H1 (cell line): ENCODE measurements around the gene CDC42BPB. TPM values are rescaled to one million over a fixed set of nuclear protein-coding genes. Genes with fewer than 3 reads are reported as not detected.

Experiments
- CTCF ChIA-PET: fragments of 300-600 bp; sonication (Branson Sonifier 250); formaldehyde crosslinking; loops from one replicate; lab custom pipeline; 2021; ENCODE audit not compliant: partially characterized antibody; lab: Charles Lee
- POLR2A ChIA-PET: fragments of 300-600 bp; sonication (Branson Sonifier 250); formaldehyde crosslinking; loops from one replicate; lab custom pipeline; 2021; ENCODE audit warnings: inconsistent platforms; ENCODE audit not compliant: partially characterized antibody; lab: Charles Lee
- DNase-seq, 2 experiments: peaks; one replicate each; pipeline versions ENCODE4 v3.0.0 to v3.0.0-alpha.2; 2010 to 2022; ENCODE audit warnings: low spot score in 2 of 2, low read depth in 1 of 2, mixed read lengths in 1 of 2
- FAIRE-seq: peaks from 2 replicates; lab custom pipeline; 2011; peaks lifted over from hg19 to GRCh38; lab: Jason Lieb, UNC
- H2AFZ ChIP-seq: 2 replicates; pipeline ENCODE4 v1.8.1; 2012; ENCODE audit warnings: low read length, inconsistent platforms
- H2AK5ac ChIP-seq: 2 replicates; pipeline ENCODE4 v1.6.1; 2013; ENCODE audit warnings: low read depth, low read length
- H2BK120ac ChIP-seq: replicated peaks from 2 replicates; pipeline ENCODE3; 2013; ENCODE audit warnings: low read depth, low read length, inconsistent platforms
- H2BK12ac ChIP-seq: 2 replicates; pipeline ENCODE4 v1.6.1; 2013; ENCODE audit warnings: low read depth, low read length
- H2BK15ac ChIP-seq: 2 replicates; pipeline ENCODE4 v1.6.1; 2013; ENCODE audit warnings: low read length
- H2BK20ac ChIP-seq: 2 replicates; pipeline ENCODE4 v1.6.1; 2013; ENCODE audit warnings: low read length
- H2BK5ac ChIP-seq: 2 replicates; pipeline ENCODE4 v1.6.1; 2013; ENCODE audit warnings: low read depth, low read length
- H3K14ac ChIP-seq: 2 replicates; pipeline ENCODE4 v1.6.1; 2013; ENCODE audit warnings: inconsistent platforms; ENCODE audit not compliant: insufficient read length
- H3K18ac ChIP-seq: 2 replicates; pipeline ENCODE4 v1.6.1; 2013; ENCODE audit warnings: low read length; ENCODE audit errors: extremely low read depth
- H3K23ac ChIP-seq: 2 replicates; pipeline ENCODE4 v1.6.1; 2013; ENCODE audit warnings: inconsistent platforms; ENCODE audit not compliant: insufficient read length
- H3K23me2 ChIP-seq: 2 replicates; pipeline ENCODE4 v1.6.1; 2013; ENCODE audit warnings: low read depth, low read length
- H3K27ac ChIP-seq: 2 replicates; pipeline ENCODE4 v1.6.1; 2011; ENCODE audit warnings: low read depth, low read length, inconsistent platforms
- H3K27me3 ChIP-seq, 4 experiments: replicated peaks in 1 of 4; 1 replicate in 1 of 4; 2 replicates in 3 of 4; pipeline versions ENCODE4 v1.6.1 to v1.8.1; 2011 to 2013; ENCODE audit warnings: low read length in 3 of 4, mild to moderate bottlenecking in 3 of 4, inconsistent platforms in 2 of 4, mixed read lengths in 2 of 4, moderate library complexity in 1 of 4; ENCODE audit not compliant: control insufficient read depth in 3 of 4, insufficient read depth in 3 of 4; ENCODE audit errors: extremely low read depth in 1 of 4
- H3K36me3 ChIP-seq, 4 experiments: 2 replicates each; pipeline versions ENCODE4 v1.6.1 to v1.8.1; 2011 to 2013; ENCODE audit warnings: mild to moderate bottlenecking in 4 of 4, low read length in 3 of 4, moderate library complexity in 2 of 4, control low read depth in 1 of 4, inconsistent platforms in 1 of 4; ENCODE audit not compliant: insufficient read depth in 4 of 4, control insufficient read depth in 2 of 4
- H3K4ac ChIP-seq: replicated peaks from 2 replicates; pipeline ENCODE3; 2013; ENCODE audit warnings: low read length, low read depth, mixed read lengths, inconsistent platforms; ENCODE audit not compliant: insufficient read length
- H3K4me1 ChIP-seq, 4 experiments: replicated peaks in 1 of 4; 1 replicate in 1 of 4; 2 replicates in 3 of 4; pipeline versions ENCODE4 v1.6.1 to v1.8.1; 2011 to 2013; ENCODE audit warnings: low read length in 3 of 4, inconsistent platforms in 2 of 4, mixed read lengths in 1 of 4; ENCODE audit not compliant: insufficient read depth in 4 of 4, control insufficient read depth in 3 of 4
- H3K4me2 ChIP-seq, 2 experiments: 2 replicates each; pipeline versions ENCODE4 v1.6.1 to v1.8.1; 2011 to 2013; ENCODE audit warnings: low read depth in 2 of 2, low read length in 2 of 2, control low read depth in 1 of 2, inconsistent platforms in 1 of 2, mild to moderate bottlenecking in 1 of 2; ENCODE audit not compliant: insufficient read depth in 1 of 2
- H3K4me3 ChIP-seq, 4 experiments: fragments of 200-600, 300-600 bp in 1 of 4; sonication (generic), shearing (Covaris generic), sonication (Bioruptor Twin) in 1 of 4; 2 replicates each; pipeline versions ENCODE4 v1.5.1 to v1.8.1; 2011 to 2016; ENCODE audit warnings: low read length in 4 of 4, low read depth in 3 of 4, control low read depth in 2 of 4, inconsistent platforms in 2 of 4, mild to moderate bottlenecking in 2 of 4, mixed read lengths in 1 of 4, moderate library complexity in 1 of 4; ENCODE audit not compliant: insufficient read depth in 2 of 4; ENCODE audit errors: extremely low read depth in 1 of 4
- H3K56ac ChIP-seq: replicated peaks from 2 replicates; pipeline ENCODE3; 2013; ENCODE audit warnings: low read depth, mild to moderate bottlenecking, mixed read lengths, low read length, inconsistent platforms; ENCODE audit not compliant: insufficient read length
- H3K79me1 ChIP-seq: 2 replicates; pipeline ENCODE4 v1.6.1; 2013; ENCODE audit warnings: low read depth, low read length, control low read depth
- H3K79me2 ChIP-seq, 2 experiments: 2 replicates each; pipeline versions ENCODE4 v1.6.1 to v1.8.1; 2012 to 2013; ENCODE audit warnings: low read length in 2 of 2, mild to moderate bottlenecking in 2 of 2, inconsistent platforms in 1 of 2; ENCODE audit not compliant: insufficient read depth in 2 of 2, control insufficient read depth in 1 of 2
- H3K9ac ChIP-seq, 4 experiments: replicated peaks in 1 of 4; 1 replicate in 1 of 4; 2 replicates in 3 of 4; pipeline versions ENCODE4 v1.6.1 to v1.8.1; 2011 to 2013; ENCODE audit warnings: low read depth in 3 of 4, low read length in 3 of 4, control low read depth in 2 of 4, mild to moderate bottlenecking in 2 of 4, moderate library complexity in 2 of 4, inconsistent platforms in 1 of 4; ENCODE audit errors: extremely low read depth in 1 of 4
- H3K9me3 ChIP-seq, 2 experiments: 2 replicates each; pipeline versions ENCODE4 v1.6.1 to v1.8.1; 2012 to 2013; ENCODE audit warnings: mild to moderate bottlenecking in 2 of 2, moderate library complexity in 2 of 2, control low read depth in 1 of 2, inconsistent platforms in 1 of 2, low read depth in 1 of 2, low read length in 1 of 2, mixed read lengths in 1 of 2; ENCODE audit not compliant: insufficient read depth in 2 of 2
- H4K20me1 ChIP-seq, 2 experiments: replicated peaks in 1 of 2; 2 replicates each; pipeline versions ENCODE3 to v1.8.1; 2011 to 2013; ENCODE audit warnings: inconsistent platforms in 2 of 2, low read length in 2 of 2, mild to moderate bottlenecking in 1 of 2; ENCODE audit not compliant: insufficient read depth in 2 of 2, control insufficient read depth in 1 of 2
- H4K5ac ChIP-seq: 2 replicates; pipeline ENCODE4 v1.6.1; 2013; ENCODE audit warnings: low read length, low read depth, mixed read lengths, inconsistent platforms; ENCODE audit not compliant: insufficient read length
- H4K8ac ChIP-seq: 2 replicates; pipeline ENCODE4 v1.8.0; 2013; ENCODE audit warnings: mild to moderate bottlenecking, moderate library complexity, low read length, inconsistent platforms; ENCODE audit not compliant: insufficient read depth; ENCODE audit errors: extremely low read depth
- H4K91ac ChIP-seq: replicated peaks from 2 replicates; pipeline ENCODE3; 2013; ENCODE audit warnings: low read length, mixed read lengths, inconsistent platforms; ENCODE audit not compliant: insufficient read length
- BACH1 ChIP-seq: IDR thresholded peaks from 2 replicates; pipeline ENCODE4 v1.6.1; 2012; ENCODE audit warnings: low read length, improper control_type of control experiment
- EP300 ChIP-seq, 2 experiments: IDR thresholded peaks; 1 replicate in 1 of 2; 2 replicates in 1 of 2; pipeline ENCODE4 v1.6.1; 2011 to 2012; ENCODE audit warnings: low read depth in 2 of 2, low read length in 2 of 2, mild to moderate bottlenecking in 2 of 2, borderline replicate concordance in 1 of 2, inconsistent platforms in 1 of 2, moderate library complexity in 1 of 2
- PHF8 ChIP-seq: fragments of 200-600 bp; sonication (generic); conservative IDR thresholded peaks from 2 replicates; pipeline ENCODE4 v1.7.1; 2012; ENCODE audit warnings: low read depth, mild to moderate bottlenecking, inconsistent platforms, low read length, moderate library complexity
- SUZ12 ChIP-seq: fragments of 200-600 bp; sonication (generic); IDR thresholded peaks from 2 replicates; pipeline ENCODE4 v1.6.1; 2012; ENCODE audit warnings: mild to moderate bottlenecking, inconsistent platforms, low read length, moderate library complexity, mixed read lengths
- TAF7 ChIP-seq: optimal IDR thresholded peaks from 2 replicates; pipeline ENCODE3; 2011; ENCODE audit warnings: low read depth, mild to moderate bottlenecking, inconsistent platforms, low read length, moderate library complexity, borderline replicate concordance
- WGBS, 2 experiments: shearing (Covaris generic) in 1 of 2; methylation state at CpG; one replicate each; pipeline versions ENCODE4 v1.1.6 to v1.1.7; 2013 to 2015; ENCODE audit warnings: low lambda C conversion rate in 2 of 2, mixed read lengths in 2 of 2, inconsistent platforms in 1 of 2, low coverage in 1 of 2, missing lambda C conversion rate in 1 of 2; ENCODE audit not compliant: insufficient replicate concordance in 2 of 2, insufficient coverage in 1 of 2, insufficient read length in 1 of 2; ENCODE audit errors: extremely low coverage in 1 of 2, missing lambda C conversion rate in 1 of 2; 5-methylcytosine and 5-hydroxymethylcytosine counted together
- polyA plus RNA-seq, 7 experiments: library from polyadenylated mRNA; depleted of rRNA in 3 of 7; stranded (reverse) in 5 of 7; unstranded in 2 of 7; fragments of >200 nt in 5 of 7; fragments of 200-250 nt in 2 of 7; gene quantifications; 1 replicate in 5 of 7; 2 replicates in 1 of 7; 4 replicates in 1 of 7; pipeline versions ENCODE4 v1.2.1 to v1.2.3, GENCODE V29; 2011 to 2013; ENCODE audit warnings: missing spikeins in 2 of 7, mixed read lengths in 2 of 7
- total RNA-seq: library from RNA; stranded (reverse); fragmentation: NEBNext Ultra II Directional; extraction: Animal tissue kit (Norgen Biotek cat#: 25700); gene quantifications from 2 replicates; pipeline ENCODE4 v1.2.1, GENCODE V29; 2021

The CDC42BPB gene
- total and polyA plus RNA-seq, 2 of the 8 experiments (the other 6 are each of a cell fraction or from before 2014, with no cell fraction given) = 51.2 to 88.2 TPM

- Histone ChIP-seq H2AFZ (no peak overlapping the region), H2BK120ac (no peak overlapping the region), H3K9ac (no peak overlapping the region), H3K9me3 (no peaks in the 10 kb centered on the region), H3K36me3 (peaks cover 5 to 45% (median 22%) of the 10 kb centered on the region in 4 experiments), H3K18ac (no peak overlapping the region), H3K79me2 (no peaks in the 10 kb centered on the region), H2BK20ac (no peak overlapping the region), H3K79me1 (no peaks in the 10 kb centered on the region), H4K91ac (no peak overlapping the region), H3K23ac (no peak overlapping the region), H3K4ac (no peak overlapping the region), H2BK12ac (no peak overlapping the region), H4K5ac (no peak overlapping the region), H3K27ac (no peak overlapping the region), H3K23me2 (no peaks in the 10 kb centered on the region), H4K8ac (no peak overlapping the region), H3K4me3 (no peak overlapping the region), H3K27me3 (no peaks in the 10 kb centered on the region), H3K4me1 (no peaks in the 10 kb centered on the region), H3K56ac (no peak overlapping the region), H3K14ac (no peak overlapping the region), H3K4me2 (no peak overlapping the region), H2BK5ac (no peak overlapping the region), H4K20me1 (peaks cover 0 to 6% of the 10 kb centered on the region in 2 experiments), H2AK5ac (no peak overlapping the region), H2BK15ac (no peak overlapping the region)
- ChIA-PET CTCF (interaction anchor here (1.4 kb wide), 1 partner anchor 32 kb away, joined by 3 read pairs; no protein-coding TSS in a partner anchor), POLR2A (interaction anchor here (1.1 kb wide), 1 partner anchor 8 kb away, joined by 3 read pairs; no protein-coding TSS in a partner anchor)
- TF ChIP-seq BACH1 (no peak), PHF8 (no peak), EP300 (IDR thresholded peaks at IDR 0.05; ENCODE audit: borderline replicate concordance in 1 of 2, low read depth in 2 of 2, low read length in 2 of 2) (no peak), SUZ12 (no peak), TAF7 (no peak)
- DNase-seq = no peak
- 93% methylated on average over 43 of the region's 43 CpGs; no CpG with 5 or more reads in 1 of the 2 experiments for WGBS, 2 experiments
- FAIRE-seq = no peak
Measured at GRCh38 chr14:102939820-102940561, 117.4 kb downstream of the CDC42BPB start.
